PC-9 (cell line): ENCODE measurements around the gene GZF1.

Experiments used
- CTCF ChIP-seq: fragments of 200-600 bp; sonication (generic); conservative IDR thresholded peaks from 2 replicates; pipeline ENCODE4 v1.6.1; 2017; ENCODE audit warnings: mixed run types, antibody characterized with exemption, mild to moderate bottlenecking, moderate library complexity
- EZH2 ChIP-seq: fragments of 200-600 bp; sonication (generic); IDR thresholded peaks from 2 replicates; pipeline ENCODE4 v1.8.0; 2017; ENCODE audit warnings: antibody characterized with exemption, low read depth

DNA sequence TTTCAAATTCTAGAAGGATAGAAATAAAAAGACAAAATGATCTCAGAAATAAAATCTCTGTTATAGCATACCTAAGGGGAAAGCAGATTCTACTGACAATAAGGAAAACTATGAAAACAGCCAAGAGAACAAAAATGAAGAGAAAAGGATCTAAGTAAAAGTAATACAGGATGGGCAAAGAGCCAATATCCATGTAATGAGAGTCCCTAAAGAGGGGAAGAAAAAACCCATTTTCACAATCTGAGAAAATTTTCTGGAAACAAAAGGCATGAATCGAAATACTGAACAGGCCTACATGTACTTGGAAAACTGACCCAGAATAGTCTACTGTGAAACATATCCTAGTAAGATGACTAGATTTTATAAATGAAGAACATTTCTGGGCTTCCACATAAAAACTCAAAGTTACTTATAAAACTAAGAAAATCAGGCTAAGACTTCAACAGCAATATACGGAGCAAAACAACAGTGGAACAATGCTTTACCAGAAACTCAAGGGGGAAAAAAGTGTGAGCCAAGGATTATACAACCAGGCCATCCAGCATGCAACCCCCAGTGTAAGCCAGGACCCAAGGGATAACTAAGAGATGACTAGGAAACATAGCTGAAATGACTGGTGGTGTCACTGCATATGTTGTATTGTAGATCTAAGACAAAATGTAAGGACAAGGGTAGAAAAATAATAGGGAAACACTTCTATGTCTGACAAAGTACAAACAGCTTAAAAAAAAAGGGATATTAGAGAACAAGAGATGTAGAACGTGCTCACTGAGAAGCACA is 49.1 kb downstream of the GZF1 start:
- TF ChIP-seq EZH2 (no peak), CTCF (no peak)
